ENCODE data around the gene CLOCK.
"Not testable (repeated sequence)": the region's sequence is repeated elsewhere in the genome, so short reads cannot be mapped to it uniquely, and the experiment has no call there.

The CLOCK gene

DNA sequence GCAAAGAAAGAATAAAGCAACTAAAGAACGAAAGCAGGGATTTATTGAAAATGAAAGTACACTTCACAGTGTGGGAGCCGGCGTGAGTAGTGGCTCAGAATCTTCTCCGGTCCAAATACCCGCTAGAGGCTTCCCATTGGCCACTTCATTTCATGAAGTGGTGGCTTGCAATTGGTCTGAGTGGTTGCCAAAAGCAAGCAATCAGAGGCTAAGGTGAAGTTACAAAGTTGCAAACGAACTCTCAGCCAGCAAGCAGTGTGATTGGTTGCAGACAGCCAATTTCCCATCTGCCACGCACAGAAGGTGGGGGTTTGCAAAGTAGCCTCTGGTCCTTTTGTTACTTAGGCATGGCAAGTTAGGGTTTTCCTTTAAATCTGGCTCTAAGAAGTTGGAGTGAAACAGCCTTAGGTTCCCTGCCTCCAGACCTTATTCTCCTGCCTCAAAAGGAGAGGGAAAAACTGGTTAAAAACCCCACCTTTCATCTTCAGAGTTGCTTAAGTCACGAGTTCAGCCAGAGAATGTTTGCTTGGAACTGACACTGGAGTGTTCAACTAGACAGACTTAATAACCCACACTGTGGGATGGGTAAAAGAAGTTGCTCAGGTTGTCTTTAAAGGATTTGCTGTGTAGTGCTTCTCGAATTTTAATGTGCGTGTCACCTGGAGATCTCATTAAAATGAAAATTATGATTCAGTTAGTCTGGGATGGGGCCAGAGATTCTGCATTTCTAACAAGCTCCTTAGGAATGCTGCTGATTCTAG is 6.9 kb upstream of the CLOCK start:
- DNase-seq (ENCODE audit: low read depth): peak; percentile 44
- peak overlapping the region; percentile 28 for H3K4me3 ChIP-seq (ENCODE audit: control insufficient read depth, low read depth, low read length)
- TF ChIP-seq, protein P1, sequence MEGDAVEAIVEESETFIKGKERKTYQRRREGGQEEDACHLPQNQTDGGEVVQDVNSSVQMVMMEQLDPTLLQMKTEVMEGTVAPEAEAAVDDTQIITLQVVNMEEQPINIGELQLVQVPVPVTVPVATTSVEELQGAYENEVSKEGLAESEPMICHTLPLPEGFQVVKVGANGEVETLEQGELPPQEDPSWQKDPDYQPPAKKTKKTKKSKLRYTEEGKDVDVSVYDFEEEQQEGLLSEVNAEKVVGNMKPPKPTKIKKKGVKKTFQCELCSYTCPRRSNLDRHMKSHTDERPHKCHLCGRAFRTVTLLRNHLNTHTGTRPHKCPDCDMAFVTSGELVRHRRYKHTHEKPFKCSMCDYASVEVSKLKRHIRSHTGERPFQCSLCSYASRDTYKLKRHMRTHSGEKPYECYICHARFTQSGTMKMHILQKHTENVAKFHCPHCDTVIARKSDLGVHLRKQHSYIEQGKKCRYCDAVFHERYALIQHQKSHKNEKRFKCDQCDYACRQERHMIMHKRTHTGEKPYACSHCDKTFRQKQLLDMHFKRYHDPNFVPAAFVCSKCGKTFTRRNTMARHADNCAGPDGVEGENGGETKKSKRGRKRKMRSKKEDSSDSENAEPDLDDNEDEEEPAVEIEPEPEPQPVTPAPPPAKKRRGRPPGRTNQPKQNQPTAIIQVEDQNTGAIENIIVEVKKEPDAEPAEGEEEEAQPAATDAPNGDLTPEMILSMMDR (IDR thresholded peaks at IDR 0.05; ENCODE audit: control insufficient read depth, insufficient read depth, low read depth, low read length, missing control alignments): no peak

DNA sequence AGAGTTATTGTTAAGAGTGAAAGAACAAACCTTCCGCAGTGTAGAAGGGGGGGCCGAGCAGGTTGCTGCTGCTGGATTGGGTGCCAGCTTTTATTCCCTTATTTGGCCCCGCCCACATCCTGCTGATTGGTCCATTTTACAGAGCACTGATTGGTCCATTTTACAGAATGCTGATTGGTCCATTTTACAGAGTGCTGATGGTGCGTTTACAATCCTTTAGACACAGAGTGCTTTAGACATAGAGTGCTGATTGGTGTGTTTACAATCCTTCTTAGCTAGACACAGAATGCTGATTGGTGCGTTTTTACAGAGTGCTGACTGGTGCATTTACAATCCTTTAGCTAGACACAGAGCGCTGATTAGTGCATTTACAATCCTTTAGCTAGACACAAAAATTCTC is 5.3 kb upstream of the CLOCK start:
- DNase-seq (ENCODE audit: low read depth); H3K4me3 ChIP-seq (ENCODE audit: control insufficient read depth, low read depth, low read length): not testable (repeated sequence)

DNA sequence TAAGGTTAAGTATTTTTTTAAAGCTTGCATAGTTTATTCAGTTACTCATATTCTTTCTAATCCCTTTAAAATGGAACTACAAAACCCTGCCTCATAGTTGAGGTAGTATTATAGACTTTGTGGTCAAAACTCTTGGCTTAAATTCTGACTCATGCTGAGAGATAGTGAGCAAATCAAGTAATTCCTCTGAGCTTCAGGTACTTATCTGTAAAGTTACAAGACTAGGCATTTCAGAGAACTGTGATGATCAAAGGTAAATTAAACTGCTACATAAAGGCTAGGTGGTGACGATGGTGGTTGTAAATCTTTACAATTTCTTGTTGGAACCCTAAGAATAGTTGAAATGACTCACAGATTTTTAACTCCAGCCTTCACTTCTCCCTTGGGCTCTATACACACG is 3.2 kb upstream of the CLOCK start:
- H3K4me3 ChIP-seq (ENCODE audit: control insufficient read depth, low read depth, low read length): no peak overlapping the region
- peak; percentile 74 for DNase-seq (ENCODE audit: low read depth)
- TF ChIP-seq, protein P1 (IDR thresholded peaks at IDR 0.05; ENCODE audit: control insufficient read depth, insufficient read depth, low read depth, low read length, missing control alignments): no peak

DNA sequence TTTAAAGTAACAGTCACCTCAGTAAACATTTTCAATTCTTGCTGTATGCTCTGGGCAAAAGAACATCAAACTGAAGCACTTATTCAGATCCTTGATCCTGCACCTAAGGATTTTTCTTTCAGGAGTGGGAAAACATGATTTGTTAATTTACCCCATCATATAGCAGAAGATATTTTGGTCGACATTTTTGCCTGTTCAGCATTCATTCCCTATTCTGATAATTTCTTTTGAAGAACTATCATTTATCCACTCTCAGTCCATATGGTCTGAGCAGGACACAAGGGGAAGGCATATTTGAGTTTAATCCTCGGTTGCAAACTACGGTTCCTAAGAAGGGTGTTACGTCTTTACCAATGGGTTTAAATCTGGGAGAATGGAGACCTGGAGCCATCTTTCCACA is 1.2 kb upstream of the CLOCK start:
- DNase-seq (ENCODE audit: low read depth): no peak
- H3K4me3 ChIP-seq (ENCODE audit: control insufficient read depth, low read depth, low read length): peak overlapping the region; percentile 79
- TF ChIP-seq, protein P1 (IDR thresholded peaks at IDR 0.05; ENCODE audit: control insufficient read depth, insufficient read depth, low read depth, low read length, missing control alignments): no peak

DNA sequence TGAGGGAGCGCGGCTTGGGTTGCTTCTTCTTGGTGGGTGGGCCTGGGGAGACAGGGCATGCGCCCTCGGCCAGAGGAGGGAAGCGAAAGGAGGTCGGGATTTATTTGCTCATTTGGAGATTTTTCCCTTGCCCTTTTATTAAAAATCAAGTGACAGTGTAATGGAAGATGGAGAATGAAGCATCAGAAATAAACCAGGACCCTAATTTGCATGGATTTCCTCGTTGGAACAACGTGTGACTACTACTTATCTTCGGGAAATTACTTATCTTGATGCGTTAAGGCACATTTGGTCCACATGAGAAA is 709 bp upstream of the CLOCK start:
- TF ChIP-seq, protein P1 (IDR thresholded peaks at IDR 0.05; ENCODE audit: control insufficient read depth, insufficient read depth, low read depth, low read length, missing control alignments): peak; percentile 3
- DNase-seq (ENCODE audit: low read depth): no peak
- H3K4me3 ChIP-seq (ENCODE audit: control insufficient read depth, low read depth, low read length): peak overlapping the region; percentile 79

DNA sequence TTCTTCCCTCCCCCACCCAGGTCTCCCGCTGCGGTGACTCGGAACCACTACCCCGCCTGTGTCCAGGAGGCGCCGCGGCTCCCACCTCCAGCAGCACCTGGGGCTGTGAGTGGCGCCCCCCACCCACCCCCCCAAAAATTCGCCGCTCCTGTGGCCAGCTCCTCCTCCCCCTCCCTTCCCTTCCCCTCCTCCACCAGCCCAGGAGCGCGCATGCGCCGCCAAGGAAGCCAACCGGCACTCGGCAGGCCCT is 278 bp downstream of the CLOCK start:
- TF ChIP-seq, protein P1 (IDR thresholded peaks at IDR 0.05; ENCODE audit: control insufficient read depth, insufficient read depth, low read depth, low read length, missing control alignments): no peak
- H3K4me3 ChIP-seq (ENCODE audit: control insufficient read depth, low read depth, low read length): peak overlapping the region; percentile 79
- no peak for DNase-seq (ENCODE audit: low read depth)

DNA sequence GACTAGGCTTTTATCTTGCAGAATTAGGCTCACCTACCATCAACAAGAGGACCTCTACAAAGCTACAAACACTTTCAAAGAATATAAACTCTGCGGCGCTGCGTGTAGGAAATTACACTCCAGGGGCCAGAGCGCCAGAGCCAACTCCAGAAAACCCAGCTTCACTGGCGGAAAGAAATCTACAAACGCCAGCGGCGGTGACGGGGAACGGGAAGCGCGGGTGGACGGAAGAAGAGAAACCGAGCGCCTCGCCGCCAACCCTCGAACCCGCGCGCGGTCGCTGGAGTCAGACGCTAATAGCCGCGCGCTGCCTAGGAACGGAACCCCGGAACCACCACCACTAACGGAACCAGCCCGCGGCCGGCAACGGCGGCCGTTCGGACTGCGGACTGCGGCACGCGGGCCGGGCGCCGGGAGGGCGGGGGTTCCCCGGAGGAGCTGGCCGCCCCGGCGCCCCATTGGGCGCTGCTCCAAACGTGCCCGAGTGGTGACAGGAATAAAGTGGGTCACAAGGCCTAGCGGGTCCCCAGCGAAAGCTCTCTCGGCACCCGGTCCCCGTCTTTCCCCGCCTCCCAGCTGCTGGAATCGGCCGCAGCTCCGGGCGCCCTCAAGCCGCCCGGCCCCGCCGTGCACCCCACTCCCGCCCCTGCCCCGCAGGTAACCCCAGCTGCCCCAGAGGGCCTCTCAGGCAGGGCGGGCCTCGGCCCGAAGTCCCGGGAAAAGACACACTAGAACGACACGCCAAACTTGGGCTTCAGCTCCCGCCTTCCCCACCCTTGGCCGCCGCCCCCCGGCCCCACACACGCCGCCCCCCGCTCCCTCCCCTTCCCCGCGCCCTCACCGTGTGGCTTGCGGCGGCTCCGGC is 836 bp downstream of the CLOCK start:
- peak overlapping the region; percentile 79 for H3K4me3 ChIP-seq (ENCODE audit: control insufficient read depth, low read depth, low read length)
- TF ChIP-seq, protein P1 (IDR thresholded peaks at IDR 0.05; ENCODE audit: control insufficient read depth, insufficient read depth, low read depth, low read length, missing control alignments): no peak
- DNase-seq (ENCODE audit: low read depth): no peak
